GM18502 (cell line): Measurements from ENCODE around the gene GNAT2.

Source experiments
- ATAC-seq: cut with Tn5 transposase; IDR thresholded peaks from one replicate; pipeline ENCODE4 v1.9.1; 2021; ENCODE audit warnings: mild to moderate bottlenecking; ENCODE audit not compliant: unreplicated experiment, poor library complexity

Gene GNAT2

DNA sequence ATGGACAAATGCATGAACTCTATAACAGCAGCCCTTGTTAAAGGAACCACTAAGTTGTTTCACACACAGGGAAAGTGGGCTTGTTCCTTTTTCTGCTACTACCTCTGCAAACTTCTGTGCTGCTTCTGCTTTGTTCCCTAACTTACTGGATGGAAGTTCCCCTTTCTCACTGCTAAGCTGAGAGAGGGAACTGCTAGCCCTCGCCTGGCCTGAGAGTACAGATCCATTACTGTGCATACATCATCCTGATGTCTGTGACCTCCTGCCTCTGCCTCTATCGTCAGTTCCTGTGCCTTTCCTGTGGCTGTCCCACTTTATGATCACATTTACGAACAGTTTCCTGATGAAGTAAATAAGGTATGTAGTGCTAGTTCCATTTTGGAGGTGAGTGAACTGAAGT is 3.5 kb downstream of the GNAT2 start:
- ATAC-seq: no peak

DNA sequence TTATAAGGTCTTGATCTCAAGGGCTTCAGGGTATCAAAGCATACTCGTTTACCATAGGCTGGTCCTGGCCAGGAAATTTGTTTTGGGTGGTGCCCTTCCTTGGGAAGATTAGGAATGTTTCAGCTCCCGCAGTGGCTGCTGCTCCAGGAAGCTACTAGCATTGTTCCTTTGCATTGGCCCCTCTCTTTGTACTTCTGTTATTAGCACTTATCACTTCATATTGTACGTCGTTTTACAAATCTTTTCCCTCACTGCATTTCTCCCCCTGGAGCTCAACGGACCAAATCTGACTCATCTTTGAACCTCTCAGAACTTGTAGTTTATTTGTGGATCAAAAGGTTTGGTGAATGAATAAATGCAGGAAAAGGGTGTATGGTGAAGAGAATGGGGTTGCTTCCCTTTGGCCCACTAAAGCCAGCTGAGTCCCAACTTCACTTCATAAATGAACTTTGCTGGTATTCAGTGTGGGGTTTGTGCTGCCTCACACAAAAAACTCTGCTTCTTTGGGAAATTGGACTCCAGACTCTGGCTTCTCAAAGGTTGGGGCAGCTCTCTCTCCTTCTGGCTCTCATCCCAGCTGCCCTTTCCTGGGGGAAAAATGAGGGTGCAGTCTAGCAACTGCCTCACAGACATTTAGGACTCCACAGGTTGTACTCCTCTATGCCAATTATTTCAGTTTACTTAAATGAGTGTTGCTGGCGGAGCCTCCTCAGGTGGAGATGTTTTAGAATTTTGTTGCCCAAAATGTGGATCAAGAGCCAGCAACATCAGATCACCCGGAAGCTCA is 5.9 kb downstream of the GNAT2 start:
- ATAC-seq: no peak

DNA sequence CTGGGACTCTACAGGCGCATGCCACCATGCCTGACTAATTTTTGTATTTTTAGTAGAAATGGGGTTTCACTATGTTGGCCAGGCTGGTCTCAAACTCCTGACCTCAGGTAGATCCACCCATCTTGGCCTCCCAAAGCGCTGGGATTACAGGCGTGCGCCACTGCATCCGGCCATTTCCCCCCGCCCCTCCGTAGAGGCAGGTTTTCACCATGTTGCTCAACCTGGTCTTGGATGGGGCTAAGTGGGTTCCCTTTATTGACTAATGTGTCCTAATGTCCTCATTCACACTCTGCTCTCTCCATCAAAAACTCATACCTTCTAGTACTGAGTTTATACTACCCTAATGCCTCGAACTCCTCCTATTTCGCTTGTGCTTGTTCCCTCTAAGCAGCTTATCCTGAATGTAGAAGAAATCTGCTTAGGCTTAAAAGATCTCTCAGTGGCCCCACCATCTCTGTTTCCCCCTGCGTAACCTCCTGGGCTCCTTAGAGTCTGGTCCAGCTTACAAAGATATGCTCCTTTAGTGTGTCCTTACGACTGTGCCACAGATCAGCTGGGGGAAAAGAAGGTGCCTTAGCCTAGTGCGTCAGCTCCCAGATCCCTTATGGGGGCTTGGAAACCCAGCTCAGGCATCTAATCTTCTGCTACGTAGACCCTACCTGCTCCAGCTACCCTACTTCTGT is 8.0 kb downstream of the GNAT2 start:
- no peak for ATAC-seq

GRCh38 chr1:109610609-109611307 is 8.7 kb downstream of the GNAT2 start:
- no peak for ATAC-seq

DNA sequence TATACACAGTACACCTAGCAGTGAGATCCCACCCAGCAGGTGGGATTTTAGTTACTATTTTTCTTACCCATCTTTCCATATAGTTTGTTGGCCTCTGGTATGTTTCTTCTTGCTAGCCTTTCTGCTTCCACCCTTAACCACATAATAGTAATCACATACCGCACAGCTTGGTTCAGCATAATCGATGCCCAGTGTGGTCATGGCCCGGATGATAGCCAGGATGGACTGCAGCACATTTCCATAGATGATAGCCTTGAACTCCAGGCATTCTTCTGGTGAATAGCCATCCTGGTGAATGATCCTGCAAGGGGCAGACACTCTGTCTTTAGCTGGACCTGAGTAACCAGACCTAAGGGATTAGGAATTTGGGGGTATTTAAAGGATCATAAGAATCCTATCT is 9.5 kb downstream of the GNAT2 start:
- ATAC-seq: no peak

DNA sequence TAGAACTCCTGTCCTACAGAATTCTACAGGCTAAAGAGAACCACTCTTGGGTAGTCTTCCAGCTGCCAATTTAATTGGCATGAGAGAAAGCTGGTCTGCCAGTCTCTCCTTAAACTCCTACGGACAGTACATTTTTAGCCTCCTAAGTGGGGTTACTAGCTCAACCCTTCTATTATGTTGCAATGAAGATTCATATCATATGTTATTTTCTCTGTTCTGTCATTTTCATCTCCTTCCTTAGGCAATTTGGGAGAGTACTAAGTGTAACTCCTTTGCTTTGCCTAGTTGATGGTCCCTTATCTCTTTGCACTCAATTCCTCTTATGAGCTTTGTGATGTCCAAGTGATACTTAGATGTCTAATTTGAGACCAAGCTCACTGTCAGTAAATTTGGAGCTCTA is 14.0 kb downstream of the GNAT2 start:
- ATAC-seq: no peak

DNA sequence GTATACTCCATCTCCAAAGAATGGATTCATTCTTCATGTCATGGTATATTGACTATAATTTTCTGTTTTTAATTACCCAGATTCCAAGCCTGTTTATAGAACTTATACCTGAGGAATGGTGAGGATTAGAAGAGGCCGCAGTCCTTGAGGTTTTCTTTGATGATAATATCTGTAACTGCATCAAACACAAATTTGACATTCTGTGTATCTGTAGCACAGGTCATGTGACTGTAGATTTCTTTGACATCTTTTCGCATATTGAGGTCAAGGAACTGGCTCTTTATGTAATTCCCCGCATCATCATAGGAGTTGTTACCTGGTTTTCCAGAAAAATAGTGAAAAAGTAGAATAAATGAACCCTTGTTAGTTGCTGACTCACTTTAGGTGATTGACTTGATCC is 16.2 kb downstream of the GNAT2 start:
- no peak for ATAC-seq

- ATAC-seq: no peak
Measured at GRCh38 chr1:109598655-109599054, 20.8 kb downstream of the GNAT2 start.

DNA sequence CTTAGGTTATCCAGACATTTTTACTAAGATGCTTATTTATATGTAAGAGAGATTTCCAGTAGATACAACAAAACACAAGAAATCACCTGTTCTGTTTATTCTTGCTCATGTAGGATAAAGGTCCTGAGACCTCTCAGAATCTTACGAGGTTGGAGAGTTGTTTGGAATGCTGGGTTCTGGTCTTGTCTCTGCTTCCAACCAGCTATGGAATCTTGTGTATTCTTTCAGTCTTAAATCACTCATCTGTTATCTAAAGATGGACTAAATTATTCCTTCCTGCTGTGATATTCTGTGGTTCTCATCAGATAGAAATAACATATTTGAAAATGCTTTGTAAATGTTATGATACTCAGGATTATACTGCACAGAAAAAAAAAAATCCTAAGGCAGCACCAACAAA is 21.3 kb downstream of the GNAT2 start:
- ATAC-seq: no peak

GRCh38 chr1:109595531-109595930 is 23.9 kb downstream of the GNAT2 start:
- no peak for ATAC-seq

DNA sequence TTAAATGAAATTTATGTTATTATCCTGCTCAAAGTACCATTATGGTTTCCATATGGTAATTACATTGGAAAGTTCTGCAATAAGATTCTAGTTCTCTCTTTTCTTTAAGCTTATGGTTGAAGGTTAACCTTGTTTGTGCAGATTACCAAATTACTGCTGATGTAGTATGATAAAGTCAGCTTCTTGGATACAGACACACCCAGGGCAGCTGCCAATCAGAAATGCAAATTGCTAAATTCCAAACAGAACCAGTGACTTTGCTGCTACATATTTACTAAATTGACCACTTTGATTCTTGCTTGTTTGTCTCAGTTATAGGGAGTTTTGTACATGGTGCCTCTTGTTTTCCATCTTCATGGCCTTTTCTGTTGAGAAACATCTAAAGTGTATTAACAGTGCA is 26.5 kb downstream of the GNAT2 start:
- ATAC-seq: no peak

DNA sequence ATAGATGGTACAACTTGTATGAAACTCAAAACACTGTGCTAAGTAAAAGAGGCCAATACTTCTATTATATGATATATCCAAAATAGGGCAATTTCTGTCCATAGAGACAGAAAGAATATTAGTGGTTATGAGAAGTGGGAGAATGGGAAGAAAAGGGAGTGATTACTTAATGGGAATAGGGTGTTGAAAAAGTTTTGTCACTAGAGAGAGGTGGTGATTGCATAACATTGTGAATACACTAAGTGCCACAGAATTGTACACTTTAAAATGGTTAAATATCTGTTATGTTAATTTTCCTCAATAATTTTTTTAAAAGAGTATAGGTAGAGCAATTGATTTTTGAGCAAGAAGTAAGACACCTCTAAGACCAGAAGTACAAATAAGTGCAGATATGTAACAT is 29.7 kb downstream of the GNAT2 start:
- no peak for ATAC-seq

DNA sequence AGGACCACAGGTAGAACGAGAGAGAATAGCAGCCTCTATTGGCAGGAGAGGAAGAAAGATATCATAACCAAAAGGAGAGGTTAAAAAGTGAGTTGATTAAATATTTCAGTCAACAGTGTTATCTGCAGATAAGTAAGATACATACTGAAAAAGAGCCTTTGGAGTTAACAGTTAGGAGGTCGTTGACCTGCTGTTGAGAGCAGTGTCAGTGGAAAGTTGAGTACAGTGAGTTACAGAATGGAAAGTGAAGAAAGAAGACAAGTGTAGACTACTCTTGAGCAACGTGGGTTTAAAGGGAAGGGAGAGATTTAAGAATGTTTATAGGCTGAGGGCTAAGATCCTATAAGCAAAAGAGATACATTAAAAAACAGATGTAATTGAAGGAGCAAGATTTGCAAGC is 30.2 kb downstream of the GNAT2 start:
- no peak for ATAC-seq

GRCh38 chr1:109586055-109586454 is 33.4 kb downstream of the GNAT2 start:
- ATAC-seq: no peak

DNA sequence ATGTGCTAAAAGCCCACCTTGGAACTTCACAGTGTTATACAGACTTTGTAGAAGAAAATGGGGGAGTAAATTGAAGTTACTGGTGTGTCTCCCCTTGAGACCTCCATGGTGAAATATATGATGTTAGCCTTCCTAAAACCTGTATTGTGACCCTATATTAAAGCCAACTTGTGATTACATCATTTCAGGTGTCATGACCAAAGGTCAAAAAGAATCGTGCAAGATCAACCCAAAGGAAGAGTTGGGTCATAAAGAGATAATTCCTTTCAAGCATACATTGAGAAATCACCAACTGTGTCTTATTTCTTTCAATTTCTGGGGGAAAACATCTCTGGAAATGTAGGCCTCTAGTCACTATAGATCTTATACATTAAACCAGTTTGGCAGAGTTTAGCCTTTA is 34.6 kb downstream of the GNAT2 start:
- ATAC-seq: no peak

DNA sequence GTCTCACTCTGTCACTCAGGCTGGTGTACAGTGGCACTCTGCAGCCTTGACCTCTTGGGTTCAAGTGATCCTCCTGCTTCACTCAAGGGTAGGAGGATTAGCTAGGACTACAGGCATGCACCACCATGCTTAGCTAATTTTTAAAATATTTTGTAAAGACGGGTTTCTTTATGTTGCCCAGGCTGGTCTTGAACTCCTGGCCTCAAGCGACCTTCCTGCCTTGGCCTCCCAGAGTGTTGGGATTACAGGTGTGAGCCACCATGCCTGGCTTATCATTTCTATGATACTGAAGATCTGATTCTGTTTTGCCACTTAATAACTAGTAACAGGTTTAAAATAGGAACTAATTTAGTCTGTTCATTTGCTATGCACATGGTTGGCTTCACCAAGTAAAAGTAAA is 37.4 kb downstream of the GNAT2 start:
- no peak for ATAC-seq

DNA sequence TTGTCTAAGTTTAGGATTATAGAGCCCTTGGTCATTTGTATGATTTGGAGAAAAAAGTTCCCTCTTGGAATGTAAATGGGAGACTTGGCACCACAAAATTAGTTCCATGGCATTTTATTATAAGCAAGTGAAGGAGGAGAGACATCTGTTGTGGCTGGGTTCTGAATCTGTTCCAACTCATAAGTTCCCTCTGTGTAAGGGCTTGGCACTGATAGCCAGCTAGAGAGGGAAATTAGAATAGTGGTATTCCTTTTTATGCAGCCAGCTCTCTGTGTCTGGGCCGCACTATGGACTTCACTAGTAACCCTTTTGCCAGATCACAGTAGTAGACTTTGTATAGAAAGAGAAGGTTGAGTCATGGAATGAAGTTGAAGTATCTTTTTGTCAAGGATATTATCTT is 39.9 kb downstream of the GNAT2 start:
- ATAC-seq: no peak

- no peak for ATAC-seq
Measured at GRCh38 chr1:109578947-109579443, 40.4 kb downstream of the GNAT2 start.

DNA sequence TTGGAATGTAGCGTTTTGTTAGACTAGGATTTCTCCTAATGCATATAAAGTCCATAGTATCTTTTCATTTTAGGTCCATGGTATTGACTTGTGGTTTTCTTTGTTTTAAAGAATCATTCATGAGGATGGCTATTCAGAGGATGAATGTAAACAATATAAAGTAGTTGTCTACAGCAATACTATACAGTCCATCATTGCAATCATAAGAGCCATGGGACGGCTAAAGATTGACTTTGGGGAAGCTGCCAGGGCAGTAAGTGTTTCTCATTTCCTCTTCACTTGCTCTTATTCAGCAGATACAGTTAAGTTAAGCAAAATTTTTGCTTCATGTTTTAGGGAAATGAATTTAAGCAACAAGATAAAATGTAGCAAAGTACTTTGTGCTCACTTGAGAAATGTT is 45.6 kb downstream of the GNAT2 start:
- no peak for ATAC-seq

DNA sequence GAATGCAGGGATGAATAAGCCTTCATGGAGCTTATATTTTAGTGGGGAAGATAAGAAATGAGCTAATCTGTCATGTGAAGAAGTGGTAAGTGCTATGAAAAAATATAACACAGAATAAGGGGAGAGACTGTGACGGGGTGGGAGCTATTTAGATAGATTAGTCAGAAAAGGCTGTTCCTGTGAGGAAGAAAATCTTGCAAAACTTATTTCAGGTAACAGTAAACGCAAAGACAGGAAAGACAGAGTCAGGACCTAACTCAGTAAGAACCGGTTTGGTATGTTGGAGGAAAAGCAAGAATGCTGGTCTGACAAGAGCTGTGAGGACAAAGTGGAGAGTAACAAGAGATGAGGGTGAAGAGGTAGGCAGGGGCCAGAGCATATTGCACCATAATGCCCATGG is 49.0 kb downstream of the GNAT2 start:
- no peak for ATAC-seq

GRCh38 chr1:109569323-109569722 is 50.1 kb downstream of the GNAT2 start:
- no peak for ATAC-seq
